ENCODE results near the gene GADD45G. TPM values are rescaled to one million over a fixed set of nuclear protein-coding genes. Genes with fewer than 3 reads are reported as not detected.

GADD45G gene
- polyA plus RNA-seq, 1 donor from 2014 or later: 161 TPM

DNA sequence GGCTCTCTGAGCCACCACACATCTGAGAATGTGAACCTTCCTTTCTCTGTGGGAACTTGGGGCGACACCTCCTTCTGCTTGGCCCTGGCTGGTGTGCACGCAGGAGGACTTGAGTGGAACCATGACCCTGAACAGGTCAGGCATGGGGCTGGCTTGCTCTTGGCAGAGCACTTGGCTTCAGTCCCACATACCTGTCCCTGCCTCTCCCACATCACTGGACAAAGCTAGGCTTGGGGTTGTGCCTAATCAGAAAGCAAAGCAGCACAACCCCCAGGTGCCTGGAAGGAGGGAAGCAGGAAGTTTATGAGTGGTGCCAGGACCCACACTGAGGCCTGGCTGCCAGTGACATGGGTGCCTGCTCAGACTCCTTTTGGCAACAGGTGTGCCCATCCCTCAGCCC, 13.2 kb downstream of the GADD45G start:
- no peaks in the 10 kb centered on the region for H3K9me2 ChIP-seq (ENCODE audit: insufficient read depth, low read length)
- H3K9ac ChIP-seq (ENCODE audit: low read length): no peak overlapping the region
- H4K20me1 ChIP-seq (ENCODE audit: insufficient read depth): no peaks in the 10 kb centered on the region
- TF ChIP-seq EZH2 (IDR thresholded peaks at IDR 0.05; ENCODE audit: borderline replicate concordance, insufficient read depth, low read length, poor library complexity, severe bottlenecking) (no peak), POLR2AphosphoS5 (IDR thresholded peaks at IDR 0.05) (no peak), EP300 (conservative IDR thresholded peaks at IDR 0.05; ENCODE audit: poor library complexity, severe bottlenecking) (no peak), MXI1 (conservative IDR thresholded peaks at IDR 0.05; ENCODE audit: poor library complexity, severe bottlenecking) (no peak), TAF1 (IDR thresholded peaks at IDR 0.05; ENCODE audit: low read depth) (no peak), RAD21 (conservative IDR thresholded peaks at IDR 0.05) (no peak), SMC3 (conservative IDR thresholded peaks at IDR 0.05; ENCODE audit: poor library complexity) (no peak)
- TF ChIP-seq, protein P1, sequence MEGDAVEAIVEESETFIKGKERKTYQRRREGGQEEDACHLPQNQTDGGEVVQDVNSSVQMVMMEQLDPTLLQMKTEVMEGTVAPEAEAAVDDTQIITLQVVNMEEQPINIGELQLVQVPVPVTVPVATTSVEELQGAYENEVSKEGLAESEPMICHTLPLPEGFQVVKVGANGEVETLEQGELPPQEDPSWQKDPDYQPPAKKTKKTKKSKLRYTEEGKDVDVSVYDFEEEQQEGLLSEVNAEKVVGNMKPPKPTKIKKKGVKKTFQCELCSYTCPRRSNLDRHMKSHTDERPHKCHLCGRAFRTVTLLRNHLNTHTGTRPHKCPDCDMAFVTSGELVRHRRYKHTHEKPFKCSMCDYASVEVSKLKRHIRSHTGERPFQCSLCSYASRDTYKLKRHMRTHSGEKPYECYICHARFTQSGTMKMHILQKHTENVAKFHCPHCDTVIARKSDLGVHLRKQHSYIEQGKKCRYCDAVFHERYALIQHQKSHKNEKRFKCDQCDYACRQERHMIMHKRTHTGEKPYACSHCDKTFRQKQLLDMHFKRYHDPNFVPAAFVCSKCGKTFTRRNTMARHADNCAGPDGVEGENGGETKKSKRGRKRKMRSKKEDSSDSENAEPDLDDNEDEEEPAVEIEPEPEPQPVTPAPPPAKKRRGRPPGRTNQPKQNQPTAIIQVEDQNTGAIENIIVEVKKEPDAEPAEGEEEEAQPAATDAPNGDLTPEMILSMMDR (IDR thresholded peaks at IDR 0.05; ENCODE audit: poor library complexity, severe bottlenecking): no peak
- TF ChIP-seq, protein P2, sequence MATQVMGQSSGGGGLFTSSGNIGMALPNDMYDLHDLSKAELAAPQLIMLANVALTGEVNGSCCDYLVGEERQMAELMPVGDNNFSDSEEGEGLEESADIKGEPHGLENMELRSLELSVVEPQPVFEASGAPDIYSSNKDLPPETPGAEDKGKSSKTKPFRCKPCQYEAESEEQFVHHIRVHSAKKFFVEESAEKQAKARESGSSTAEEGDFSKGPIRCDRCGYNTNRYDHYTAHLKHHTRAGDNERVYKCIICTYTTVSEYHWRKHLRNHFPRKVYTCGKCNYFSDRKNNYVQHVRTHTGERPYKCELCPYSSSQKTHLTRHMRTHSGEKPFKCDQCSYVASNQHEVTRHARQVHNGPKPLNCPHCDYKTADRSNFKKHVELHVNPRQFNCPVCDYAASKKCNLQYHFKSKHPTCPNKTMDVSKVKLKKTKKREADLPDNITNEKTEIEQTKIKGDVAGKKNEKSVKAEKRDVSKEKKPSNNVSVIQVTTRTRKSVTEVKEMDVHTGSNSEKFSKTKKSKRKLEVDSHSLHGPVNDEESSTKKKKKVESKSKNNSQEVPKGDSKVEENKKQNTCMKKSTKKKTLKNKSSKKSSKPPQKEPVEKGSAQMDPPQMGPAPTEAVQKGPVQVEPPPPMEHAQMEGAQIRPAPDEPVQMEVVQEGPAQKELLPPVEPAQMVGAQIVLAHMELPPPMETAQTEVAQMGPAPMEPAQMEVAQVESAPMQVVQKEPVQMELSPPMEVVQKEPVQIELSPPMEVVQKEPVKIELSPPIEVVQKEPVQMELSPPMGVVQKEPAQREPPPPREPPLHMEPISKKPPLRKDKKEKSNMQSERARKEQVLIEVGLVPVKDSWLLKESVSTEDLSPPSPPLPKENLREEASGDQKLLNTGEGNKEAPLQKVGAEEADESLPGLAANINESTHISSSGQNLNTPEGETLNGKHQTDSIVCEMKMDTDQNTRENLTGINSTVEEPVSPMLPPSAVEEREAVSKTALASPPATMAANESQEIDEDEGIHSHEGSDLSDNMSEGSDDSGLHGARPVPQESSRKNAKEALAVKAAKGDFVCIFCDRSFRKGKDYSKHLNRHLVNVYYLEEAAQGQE (IDR thresholded peaks at IDR 0.05; ENCODE audit: borderline replicate concordance): no peak
- H3K36me3 ChIP-seq (ENCODE audit: insufficient read depth, low read length): no peaks in the 10 kb centered on the region
- H3K27ac ChIP-seq (ENCODE audit: low read length): no peak overlapping the region
- H3K4me3 ChIP-seq (ENCODE audit: low read length): no peak overlapping the region
- no peaks in the 10 kb centered on the region for H3K9me3 ChIP-seq (ENCODE audit: low read length)
- H2AFZ ChIP-seq (ENCODE audit: low read depth, low read length): no peak overlapping the region
- H3K79me2 ChIP-seq (replicated peaks; ENCODE audit: insufficient read depth, low read length): no peaks in the 10 kb centered on the region
- no peaks in the 10 kb centered on the region for H3F3A ChIP-seq (ENCODE audit: insufficient read depth, low read length, poor library complexity, severe bottlenecking)
- no peaks in the 10 kb centered on the region for H3K27me3 ChIP-seq (ENCODE audit: insufficient read depth, low read depth, low read length)
- H3K4me2 ChIP-seq (ENCODE audit: low read length): no peak overlapping the region

DNA sequence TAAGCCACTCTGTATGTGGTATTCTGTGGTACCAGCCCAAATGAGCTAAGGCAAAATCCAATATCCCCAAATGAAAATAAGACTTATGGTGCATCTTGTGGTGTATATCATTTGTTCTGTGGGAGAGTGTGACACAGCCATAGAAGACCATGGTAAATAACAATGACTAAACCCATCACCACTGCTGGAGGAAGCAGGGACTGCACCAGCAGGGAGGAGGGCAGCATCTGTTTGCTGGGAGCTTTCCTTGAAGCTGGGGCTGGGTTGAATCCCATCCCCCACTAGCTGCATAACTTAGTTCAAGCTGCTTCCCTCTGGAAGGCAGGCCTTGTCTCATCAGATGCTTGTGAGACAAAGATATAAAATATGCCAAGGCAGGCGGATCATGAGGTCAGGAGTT, 14.2 kb downstream of the GADD45G start:
- no peaks in the 10 kb centered on the region for H3K79me2 ChIP-seq (replicated peaks; ENCODE audit: insufficient read depth, low read length)
- no peak overlapping the region for H2AFZ ChIP-seq (ENCODE audit: low read depth, low read length)
- H3K27me3 ChIP-seq (ENCODE audit: insufficient read depth, low read depth, low read length): no peaks in the 10 kb centered on the region
- H3K4me2 ChIP-seq (ENCODE audit: low read length): no peak overlapping the region
- H3K9ac ChIP-seq (ENCODE audit: low read length): no peak overlapping the region
- no peaks in the 10 kb centered on the region for H3K9me2 ChIP-seq (ENCODE audit: insufficient read depth, low read length)
- H3K4me3 ChIP-seq (ENCODE audit: low read length): no peak overlapping the region
- no peaks in the 10 kb centered on the region for H3F3A ChIP-seq (ENCODE audit: insufficient read depth, low read length, poor library complexity, severe bottlenecking)
- no peaks in the 10 kb centered on the region for H3K9me3 ChIP-seq (ENCODE audit: low read length)
- no peak overlapping the region for H3K27ac ChIP-seq (ENCODE audit: low read length)
- no peaks in the 10 kb centered on the region for H4K20me1 ChIP-seq (ENCODE audit: insufficient read depth)
- H3K36me3 ChIP-seq (ENCODE audit: insufficient read depth, low read length): no peaks in the 10 kb centered on the region
- TF ChIP-seq MXI1 (conservative IDR thresholded peaks at IDR 0.05; ENCODE audit: poor library complexity, severe bottlenecking): no peak
- TF ChIP-seq RAD21 (conservative IDR thresholded peaks at IDR 0.05): no peak
- no peak for TF ChIP-seq SMC3 (conservative IDR thresholded peaks at IDR 0.05; ENCODE audit: poor library complexity)
- no peak for TF ChIP-seq TAF1 (IDR thresholded peaks at IDR 0.05; ENCODE audit: low read depth)
- no peak for TF ChIP-seq EP300 (conservative IDR thresholded peaks at IDR 0.05; ENCODE audit: poor library complexity, severe bottlenecking)
- no peak for TF ChIP-seq POLR2AphosphoS5 (IDR thresholded peaks at IDR 0.05)
- TF ChIP-seq, protein P1 (IDR thresholded peaks at IDR 0.05; ENCODE audit: poor library complexity, severe bottlenecking): no peak
- TF ChIP-seq, protein P2 (IDR thresholded peaks at IDR 0.05; ENCODE audit: borderline replicate concordance): no peak
- no peak for TF ChIP-seq EZH2 (IDR thresholded peaks at IDR 0.05; ENCODE audit: borderline replicate concordance, insufficient read depth, low read length, poor library complexity, severe bottlenecking)
